Lung microvascular endothelial cell (primary cell): ENCODE results near the gene SLC19A1. TPM values are rescaled to one million over a fixed set of nuclear protein-coding genes. Genes with fewer than 3 reads are reported as not detected.

Experiments used
- DNase-seq, 2 donors: peaks; one replicate each; pipeline versions ENCODE4 v3.0.0 to v3.0.0-alpha.2; 2010; ENCODE audit warnings: low read depth in 2 of 2
- total RNA-seq: library from RNA; depleted of rRNA; stranded (reverse); fragments of >200 nt; gene quantifications from 2 replicates; pipeline ENCODE4 v1.2.1, GENCODE V29; 2014

SLC19A1 gene
- total RNA-seq, 1 donor from 2014 or later, result 5.2 TPM

DNA sequence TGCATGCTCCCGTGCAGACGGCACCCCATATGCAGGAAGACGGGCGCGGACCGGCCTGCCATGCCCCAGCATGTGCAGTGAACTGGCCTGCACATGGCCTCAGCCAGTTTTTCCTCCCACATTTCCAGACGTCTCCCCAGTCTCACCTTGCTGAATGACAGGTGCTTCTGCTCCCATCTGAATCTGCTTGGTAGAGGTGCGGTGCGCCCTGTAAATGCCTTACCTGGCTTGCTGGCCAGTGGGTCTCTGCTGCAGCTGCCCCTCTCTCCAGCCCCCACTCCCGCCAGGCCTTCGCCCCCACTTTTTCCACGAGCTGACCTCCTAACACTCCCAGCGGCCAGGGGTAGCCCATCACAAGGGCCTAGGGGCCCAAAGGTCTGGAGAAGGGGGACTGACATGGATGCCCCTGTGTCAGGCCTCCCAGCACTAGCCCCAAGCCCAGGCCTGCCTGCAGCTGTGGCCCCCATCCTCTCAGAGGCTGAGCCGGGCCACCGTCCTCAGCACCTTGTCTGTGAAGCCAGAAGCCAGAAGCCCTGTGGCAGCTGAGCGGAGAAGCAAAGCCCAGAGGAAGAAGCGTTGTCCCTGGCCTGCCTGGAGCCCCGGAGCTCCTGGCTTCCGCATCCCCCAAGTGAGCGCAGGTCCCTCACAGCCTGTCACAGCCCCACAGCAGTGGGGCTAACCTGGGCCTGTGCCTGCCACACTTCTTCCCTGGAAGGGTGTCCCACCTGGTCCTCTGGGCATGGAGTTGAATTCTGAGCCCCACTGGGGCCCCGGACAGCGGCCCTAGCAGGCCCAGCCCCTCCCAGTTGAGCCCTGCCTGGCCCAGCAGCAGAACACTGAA, 3.7 kb upstream of the SLC19A1 start:
- no peak for DNase-seq

DNA sequence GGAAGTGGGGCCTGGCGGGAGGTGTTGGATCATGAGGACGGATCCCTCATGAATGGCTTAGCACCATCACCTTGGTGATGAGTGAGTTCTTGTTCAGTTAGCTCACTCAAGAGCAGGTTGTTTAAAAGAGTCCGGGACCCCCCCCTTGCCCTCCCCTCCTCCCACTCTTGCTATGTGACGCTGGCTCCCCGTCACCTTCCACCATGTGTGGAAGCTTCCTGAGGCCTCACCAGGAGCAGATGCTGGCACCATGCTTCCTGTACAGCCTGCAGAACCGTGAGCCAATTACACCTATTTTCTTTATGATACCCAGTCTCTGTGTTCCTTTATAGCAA, 3.0 kb upstream of the SLC19A1 start:
- DNase-seq, result no peak

DNA sequence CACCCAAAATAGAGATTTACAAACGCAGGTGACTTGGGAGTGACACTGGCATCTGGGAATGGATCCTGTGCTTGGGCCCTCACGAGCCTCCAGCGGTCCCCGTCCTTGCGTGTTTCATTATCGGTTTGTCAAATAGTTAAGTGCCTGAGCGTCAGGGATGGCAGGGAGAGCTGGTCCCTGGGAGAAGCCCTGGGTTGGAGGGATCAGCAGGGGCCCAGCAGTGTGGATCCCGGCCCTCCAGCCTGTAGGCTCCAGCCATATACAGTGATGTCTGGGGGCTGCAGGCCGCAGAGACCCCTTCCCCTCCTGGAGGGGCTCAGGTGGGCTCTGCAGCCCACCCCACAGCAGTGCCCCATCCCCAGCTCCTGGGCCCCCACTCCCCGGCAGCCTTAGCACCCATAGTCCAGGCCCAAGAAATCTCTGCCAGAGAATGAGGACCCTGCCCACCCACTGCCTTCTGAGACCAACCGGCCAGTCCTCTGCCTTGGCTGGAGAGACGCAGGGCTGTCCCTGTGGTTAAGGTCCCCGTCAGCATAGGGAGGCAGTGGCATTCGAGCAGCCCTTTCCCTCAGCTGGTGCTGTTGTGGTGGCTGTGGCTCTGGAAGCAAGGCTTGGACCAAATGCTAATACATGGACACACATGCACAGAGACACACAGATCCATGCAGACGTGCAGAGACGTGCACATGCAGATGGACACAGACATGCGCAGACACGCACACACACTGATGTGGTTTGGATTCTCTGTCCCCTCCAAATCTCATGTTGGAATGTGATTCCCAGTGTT, 2.4 kb upstream of the SLC19A1 start:
- no peak for DNase-seq

DNA sequence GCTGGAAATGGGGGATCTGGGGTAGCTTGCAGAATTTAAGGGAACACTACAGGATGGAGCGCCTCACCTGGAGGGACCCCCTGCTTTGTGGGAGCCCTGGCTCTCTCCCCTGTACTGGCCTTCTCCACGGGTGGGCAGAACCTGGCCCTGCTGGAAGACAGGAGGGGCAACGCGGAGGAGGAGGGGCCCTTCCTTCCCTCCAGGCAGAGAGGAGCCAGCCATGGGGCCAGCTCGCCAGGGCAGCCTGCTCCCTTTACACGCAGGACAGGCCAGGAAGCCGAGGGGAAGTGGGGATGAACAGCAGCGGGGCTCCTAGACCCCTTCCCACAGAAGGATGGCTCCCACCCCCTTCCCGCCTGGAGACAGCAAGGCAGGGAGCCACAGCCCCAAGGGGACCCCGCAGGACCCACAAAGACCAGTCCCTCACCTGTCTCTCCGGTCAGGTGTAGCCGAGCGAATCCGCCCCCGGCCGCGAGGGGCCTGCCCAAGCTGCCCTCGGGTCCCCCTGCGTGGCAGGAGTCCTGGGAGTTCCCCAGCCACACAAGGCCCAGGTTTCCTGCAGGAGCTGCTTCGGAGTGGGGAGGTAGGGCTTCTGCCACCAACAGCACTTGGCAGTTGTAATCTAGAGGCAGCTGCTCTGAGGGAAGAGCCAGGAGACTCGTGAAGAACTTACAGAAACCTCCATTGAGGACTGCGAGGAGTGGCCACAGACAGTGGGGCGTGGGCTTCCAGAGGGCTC, 1.6 kb upstream of the SLC19A1 start:
- DNase-seq, result no peak

DNA sequence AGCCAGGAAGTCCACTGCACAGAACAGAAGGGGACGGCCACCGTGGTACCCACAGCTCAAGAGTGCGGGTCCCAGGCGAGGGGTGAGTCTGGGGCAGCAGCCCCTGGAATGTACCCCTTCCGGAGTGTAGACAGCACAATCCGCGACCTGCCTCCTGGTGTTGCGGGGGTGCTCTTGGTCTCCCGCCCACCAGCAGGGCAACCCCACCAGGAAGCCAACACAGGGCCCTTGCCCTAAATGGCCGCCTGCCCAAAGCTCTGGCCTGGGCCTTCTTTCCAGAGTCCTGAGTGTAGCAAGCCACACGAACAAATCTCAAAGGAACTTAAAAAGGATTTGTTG, 1.1 kb upstream of the SLC19A1 start:
- no peak for DNase-seq

DNA sequence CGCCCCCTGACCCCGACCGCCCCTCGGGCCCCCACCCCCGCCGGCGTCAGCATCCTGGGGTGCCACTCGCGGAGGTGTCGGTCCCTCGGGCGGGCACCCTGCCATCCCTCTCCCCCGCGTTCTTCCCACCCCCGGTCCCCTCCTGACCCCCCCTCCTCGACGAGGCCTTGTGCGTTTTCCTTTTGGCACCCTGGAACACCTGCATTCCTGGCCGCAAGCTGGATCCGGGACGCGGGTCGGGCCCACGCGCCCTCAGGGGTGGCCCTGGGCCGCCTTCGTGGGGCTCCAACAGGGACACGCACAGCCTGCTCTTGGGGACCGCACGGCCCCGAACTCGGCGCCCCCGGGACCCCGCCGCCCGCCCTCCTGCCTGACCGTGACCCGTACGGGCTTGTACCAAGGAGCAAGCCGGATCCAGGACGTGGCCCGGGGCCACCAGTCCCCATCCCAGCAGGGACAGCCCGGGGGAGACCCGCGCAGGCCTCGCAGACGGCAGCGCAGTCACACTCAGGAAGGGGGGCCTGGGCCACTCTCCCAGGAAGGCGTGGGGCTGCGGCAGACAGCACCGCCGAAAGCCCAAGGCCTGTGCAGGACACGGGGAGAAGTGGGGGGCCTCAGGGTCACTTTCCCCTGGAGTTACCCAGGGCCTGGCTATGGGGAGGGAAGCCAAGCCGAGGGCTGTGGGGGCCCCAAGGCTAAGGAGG, 579 bp upstream of the SLC19A1 start:
- no peak for DNase-seq

DNA sequence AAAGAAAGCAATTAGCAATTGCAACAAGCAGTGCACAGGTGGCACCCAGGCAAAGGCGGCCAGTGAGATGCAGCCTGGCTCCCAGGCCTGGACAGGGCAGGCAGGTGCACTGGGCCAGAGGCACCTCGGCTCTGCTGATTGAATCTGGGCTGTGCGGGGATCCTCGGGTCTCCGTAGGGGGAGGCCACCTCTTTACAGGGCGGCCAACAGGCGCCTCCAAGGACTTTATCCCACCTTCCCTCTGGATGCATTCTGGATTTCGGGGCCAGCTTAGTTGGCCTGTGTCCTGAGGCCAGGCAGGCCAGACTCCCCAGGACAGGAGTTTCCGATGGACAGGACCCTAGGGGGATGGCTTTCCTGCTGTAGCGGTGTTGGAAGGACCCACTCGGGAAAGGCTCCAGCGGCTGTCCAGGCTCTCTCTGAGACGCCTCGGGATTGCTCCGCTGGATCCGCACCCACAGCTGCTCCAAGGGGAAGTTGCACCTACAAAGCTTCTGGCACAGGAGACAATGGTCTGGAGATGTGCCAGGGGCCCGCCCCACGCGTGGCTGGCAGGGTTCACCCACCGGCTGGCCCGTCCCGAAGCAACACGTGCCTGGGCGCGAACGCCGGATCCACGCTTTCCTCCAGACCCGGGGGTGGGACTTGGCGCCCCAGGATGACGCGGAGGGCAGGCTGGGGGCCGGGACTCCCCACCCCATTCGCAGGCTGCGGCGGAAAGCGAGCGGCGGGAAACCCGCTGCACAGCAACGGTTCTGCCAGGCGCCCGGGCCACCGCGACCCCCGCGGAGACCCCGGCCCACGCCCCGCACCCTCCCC, 810 bp downstream of the SLC19A1 start:
- DNase-seq, result peak; percentile 70 to 83

DNA sequence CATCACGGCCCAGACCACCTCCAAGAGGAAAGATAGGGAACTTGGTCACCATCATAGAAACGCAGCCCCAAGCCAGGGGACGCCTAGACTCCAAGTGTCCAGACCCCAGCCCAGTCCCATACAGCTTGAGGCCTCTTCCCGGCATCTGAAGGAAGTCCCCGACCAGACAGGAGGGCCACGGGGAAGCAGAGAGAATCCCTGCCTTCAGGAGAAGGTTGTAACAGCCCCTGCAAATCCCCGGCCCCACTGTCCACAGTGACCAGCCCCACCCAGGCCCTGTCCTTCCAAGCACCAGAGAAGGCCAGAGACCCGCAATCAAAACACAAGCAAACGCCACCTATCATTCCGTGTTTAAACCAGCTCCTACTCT, 1.7 kb downstream of the SLC19A1 start:
- no peak for DNase-seq

DNA sequence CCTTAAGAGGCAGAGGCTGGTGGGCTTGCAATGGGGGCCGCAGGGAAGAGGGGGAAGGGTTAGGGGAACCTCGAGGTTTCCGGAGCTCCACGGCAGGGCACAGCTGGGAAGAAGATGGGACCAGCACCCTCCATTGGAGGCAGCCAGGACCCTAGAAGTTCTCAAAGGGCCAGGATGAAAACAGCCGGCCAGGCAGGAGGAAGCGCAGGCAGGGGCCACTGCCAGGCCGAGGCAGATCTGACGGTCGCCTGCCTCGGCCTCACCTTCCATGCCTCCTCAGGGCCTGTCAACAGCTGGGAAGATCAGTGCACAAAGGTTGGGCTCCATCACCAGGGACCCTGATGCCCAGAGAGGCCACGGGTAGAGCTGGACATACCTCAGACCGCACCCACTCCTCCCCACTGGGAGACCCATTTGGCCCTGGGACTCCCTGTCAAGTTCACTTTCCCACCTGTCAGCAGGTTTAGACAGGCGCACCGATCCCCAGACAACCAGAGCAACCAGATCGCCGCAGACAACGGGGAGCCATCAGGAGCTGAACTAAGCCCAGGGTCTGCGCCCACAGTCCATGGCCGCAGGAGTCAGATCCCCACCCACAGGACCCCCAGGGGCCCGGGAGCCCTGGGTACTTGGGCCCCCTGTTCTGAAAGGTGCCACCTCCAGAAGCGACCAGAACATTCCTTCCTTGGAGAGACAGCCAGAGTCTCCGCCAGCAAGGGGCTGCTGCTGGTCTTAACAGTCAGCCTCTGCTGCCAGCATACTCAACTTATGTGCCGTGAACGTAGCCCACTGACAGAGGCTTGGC, 2.2 kb downstream of the SLC19A1 start:
- DNase-seq, result no peak

DNA sequence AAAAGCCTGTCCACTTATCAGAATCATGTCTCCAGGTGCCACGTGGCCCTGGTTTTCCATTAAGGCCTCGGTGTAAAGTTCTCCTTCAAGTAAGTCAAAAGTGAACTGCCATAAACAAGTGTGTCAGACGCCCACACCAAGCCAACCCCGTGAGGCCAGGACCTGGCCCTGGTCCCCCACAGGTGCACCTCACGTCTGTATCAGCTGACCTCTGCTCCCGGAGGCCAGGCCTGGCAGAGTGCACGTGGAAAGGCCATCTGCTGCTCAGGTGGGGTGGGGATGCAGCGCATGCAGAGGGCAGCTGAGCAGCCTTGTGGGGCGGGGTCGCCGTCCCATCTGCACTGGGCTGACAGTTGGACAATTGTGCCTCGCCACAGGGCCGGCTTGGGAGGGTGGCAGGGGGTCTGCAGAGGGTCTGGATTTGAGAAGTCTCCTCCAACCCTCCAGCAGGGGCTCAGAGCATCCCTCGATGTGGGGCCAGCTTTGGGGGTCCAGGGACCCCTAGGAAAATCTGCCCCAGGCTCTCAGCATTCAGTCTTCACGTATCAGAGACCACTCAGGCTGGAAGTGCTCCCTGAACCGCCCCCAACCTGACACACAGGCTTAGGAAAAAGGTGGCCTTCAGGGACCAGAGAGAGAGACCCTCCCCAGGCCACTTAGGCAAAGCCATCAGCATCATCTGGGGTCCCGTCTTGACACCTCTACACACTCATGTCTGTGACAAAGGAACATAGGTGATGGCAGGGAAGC, 3.0 kb downstream of the SLC19A1 start:
- DNase-seq, result no peak

DNA sequence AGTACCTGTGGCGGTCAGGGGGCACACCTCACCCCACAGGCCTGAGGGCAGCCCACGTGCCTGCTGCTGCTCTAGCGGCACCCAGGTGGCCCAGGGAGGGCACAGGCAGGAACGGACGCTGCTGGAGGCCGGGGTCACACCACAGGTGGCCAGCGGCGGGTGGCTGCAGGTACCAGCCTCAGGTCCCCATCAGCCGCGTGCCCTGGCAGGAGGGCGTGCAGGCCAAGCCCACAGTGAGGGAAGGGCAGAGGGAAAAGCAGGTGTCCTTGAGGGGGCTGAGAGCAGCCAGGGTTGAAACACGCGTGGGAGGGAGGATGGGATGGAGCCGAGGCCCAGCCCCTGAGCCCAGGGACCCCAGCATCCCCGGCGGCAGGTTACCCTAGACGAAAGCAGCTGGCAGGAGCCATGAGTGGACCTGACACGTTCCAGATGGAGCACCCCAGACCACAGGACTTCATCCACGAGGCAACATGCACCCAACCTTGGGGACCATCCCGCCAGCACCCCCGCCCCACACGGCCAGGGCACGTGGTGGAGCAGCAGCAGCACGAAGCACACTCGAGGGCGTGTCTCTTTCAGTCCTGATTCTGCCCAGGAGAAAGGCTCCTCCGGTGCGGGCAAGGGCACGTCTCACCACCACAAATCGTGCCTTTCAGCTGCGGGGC, 3.7 kb downstream of the SLC19A1 start:
- DNase-seq, result no peak

DNA sequence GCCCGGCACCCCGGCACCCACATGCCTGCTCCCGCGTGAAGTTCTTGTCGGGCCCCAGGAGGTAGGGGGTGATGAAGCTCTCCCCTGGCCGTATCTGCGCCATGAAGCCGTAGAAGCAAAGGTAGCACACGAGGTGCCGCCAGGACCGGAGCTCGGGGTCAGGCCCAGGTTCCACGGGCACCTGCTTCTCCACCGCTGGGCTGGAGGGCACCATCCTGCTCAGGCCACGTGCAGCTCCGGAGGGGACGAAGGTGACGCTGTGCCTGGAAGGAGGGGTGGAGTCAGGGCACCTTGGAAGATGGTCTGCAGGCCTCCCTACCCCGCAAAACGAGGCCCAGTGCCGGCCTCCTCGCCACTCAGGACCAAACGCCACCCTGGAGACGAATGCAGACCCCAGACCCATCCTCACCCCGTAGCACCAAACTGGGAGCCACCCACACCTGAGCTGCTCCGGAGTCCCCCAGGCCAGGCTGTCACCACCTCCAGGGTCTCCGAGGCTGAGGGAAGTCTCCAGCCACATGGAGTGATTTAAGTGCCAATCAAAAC, 4.4 kb downstream of the SLC19A1 start:
- DNase-seq, result no peak

DNA sequence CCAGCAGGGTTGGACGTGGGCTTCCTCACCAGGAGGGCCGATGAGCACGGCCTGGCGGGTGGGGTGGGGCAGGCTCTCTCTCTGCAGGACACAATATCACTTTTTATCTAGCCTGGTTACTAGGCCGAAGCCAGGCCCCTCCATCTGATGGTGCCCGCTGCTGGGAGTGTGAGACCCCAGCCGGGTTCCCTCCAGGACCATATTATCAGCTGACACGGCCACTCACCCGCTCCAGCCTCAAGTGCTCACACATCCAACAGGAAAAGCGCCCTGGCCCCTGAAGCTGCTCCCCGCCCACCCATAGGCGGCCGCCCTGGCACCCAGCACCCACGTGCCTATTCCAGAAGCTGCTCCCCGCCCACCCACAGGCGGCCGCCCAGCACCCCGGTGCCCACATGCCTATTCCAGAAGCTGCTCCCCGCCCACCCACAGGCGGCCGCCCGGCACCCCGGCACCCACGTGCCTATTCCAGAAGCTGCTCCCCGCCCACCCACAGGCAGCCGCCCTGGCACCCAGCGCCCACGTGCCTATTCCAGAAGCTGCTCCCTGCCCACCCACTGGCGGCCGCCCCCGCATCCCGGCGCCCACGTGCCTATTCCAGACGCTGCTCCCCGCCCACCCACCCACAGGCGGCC, 5.0 kb downstream of the SLC19A1 start:
- no peak for DNase-seq

DNA sequence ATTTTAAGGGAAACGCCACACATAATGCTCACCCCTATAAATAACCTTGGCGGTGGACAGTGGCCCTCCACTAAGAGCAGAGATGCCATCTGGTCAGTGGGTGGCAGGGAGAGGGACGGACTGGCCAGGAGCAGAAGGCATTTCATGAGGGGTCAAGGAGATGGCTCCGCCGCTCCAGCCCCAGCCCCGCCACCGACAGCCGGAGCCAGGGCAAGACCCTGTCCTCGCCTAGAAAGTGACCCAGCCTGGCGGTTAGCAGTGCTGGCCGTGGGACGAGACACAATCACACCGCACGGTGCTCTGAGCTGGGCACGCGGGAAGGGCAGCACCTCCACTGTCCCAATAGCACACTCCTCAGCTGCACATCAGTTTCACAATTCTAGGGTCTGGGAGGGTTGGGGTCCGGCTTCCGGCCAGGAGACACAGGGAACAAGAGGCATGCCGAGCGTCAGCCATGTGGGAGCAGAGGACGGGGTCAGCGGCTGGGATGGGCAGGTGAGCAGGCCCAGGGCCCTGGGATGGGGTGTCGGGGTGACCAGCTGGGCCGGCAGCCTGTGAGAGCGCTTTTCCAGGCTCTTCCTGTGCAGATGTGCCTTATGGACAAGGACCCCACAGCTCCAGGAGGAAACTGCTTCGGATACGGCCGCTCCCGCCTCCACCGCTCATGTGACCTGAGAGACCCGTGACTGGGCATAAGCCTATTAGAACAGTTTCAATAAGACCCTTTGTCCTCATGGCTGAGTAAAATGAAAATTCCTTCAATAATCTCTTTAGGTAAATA, 5.7 kb downstream of the SLC19A1 start:
- no peak for DNase-seq

DNA sequence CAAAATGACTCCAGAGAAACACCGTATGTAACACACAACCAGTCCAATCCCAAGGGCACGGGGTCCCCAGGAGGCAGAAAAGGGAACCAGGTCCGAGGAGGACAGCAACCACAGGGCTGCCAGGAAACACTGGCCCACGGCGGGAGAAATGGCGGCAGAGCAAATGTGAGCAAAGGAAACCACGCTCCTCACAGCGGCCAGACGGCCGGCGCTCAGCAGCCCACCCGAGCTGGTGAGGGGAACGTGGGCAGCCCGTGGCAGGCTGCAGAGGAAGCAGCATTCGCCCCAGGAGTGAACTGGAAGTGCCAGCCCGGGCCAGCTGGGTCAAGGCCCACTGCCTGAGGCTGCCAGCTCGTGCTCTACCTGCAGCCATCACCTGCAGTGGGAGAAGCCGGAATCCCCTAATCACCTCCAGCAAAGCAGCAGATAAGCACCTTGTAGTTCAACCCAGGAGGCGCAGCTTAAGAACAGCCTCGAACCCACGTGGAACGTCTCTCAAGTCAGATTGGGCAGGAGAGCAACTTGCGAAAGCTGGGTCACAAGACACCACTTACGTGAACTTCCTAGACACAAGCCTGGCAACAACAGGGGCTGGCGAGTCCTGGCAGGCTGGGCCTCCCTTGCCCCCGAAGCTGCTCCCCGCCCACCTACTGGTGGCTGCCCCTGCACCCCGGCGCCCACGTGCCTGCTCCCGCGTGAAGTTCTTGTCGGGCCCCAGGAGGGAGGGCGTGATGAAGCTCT, 6.7 kb downstream of the SLC19A1 start:
- no peak for DNase-seq

DNA sequence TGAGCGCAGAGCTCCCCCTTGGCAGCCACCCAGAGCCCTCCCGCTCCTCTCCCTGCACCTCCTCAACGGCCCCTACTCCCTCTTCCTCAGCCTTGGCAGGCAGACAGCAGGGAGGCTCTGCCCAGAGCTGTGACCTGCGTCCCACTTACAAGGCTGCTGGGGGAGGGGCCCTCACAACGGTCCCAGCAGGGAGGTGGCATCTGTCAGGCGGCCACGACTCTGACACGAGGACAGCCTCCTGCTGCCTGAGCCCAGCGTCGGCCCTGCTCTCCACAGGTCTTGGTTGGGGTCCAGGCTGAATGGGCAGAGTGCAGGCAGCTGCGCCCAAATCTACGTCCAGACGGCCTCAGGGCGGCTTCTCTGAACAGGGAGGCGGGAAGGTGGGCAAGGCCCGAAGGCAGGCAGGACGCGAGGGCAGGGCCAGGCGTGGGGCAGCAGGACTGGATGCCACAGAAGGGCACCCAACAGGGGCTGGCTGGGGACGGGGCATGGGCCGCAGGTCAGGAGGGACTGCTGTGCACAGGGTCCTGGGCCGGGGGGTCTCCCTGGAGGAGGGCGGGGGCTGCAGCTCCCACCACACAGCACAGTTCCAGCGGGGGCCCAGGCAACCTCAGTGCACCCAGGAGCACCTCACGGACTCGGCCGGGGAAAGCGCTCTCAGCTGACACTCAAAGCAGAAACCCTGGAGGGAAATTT, 7.5 kb downstream of the SLC19A1 start:
- peak; percentile 29 to 31 for DNase-seq
